Right renal cortex interstitium (tissue), 3 donors: Measurements from ENCODE around the gene MGAT4B. TPM values are rescaled to one million over a fixed set of nuclear protein-coding genes. Genes with fewer than 3 reads are reported as not detected.

ENCODE experiments used
- DNase-seq, 3 donors: peaks; one replicate each; pipeline ENCODE4 v3.0.0-alpha.2; 2013; ENCODE audit warnings: low read depth in 3 of 3, low spot score in 2 of 3
- polyA plus RNA-seq, 3 donors: library from polyadenylated mRNA; unstranded; fragments of 120-200 nt; gene quantifications; one replicate each; pipeline ENCODE4 v1.2.1, GENCODE V29; 2013; ENCODE audit not compliant: insufficient read length in 3 of 3

The MGAT4B gene
- polyA plus RNA-seq, 3 donors, result 171 to 187 (median 176) TPM

GRCh38 chr5:179749857-179750508 lies 56.7 kb downstream of the MGAT4B start:
- no peak for DNase-seq

- DNase-seq, result no peak
Measured at GRCh38 chr5:179747811-179748210, 58.9 kb downstream of the MGAT4B start.

Other genes starting within 250 kb of the MGAT4B start
- 1,000 to 10,000 TPM in 1 of 3 donors, 100 to 1,000 TPM in 2; 834 to 1,008 (median 916) TPM for gene HNRNPH1, start 183.2 kb downstream of the MGAT4B start, polyA plus RNA-seq
- under 1 TPM; 0.28 to 0.65 (median 0.33) TPM for gene CBY3, start 125.8 kb downstream of the MGAT4B start, polyA plus RNA-seq
- 100 to 1,000 TPM; 577 to 669 (median 627) TPM for gene CANX, start 107.9 kb downstream of the MGAT4B start, polyA plus RNA-seq
- 10 to 100 TPM; 35.6 to 39.5 (median 38.1) TPM for gene MAML1, start 74.0 kb downstream of the MGAT4B start, polyA plus RNA-seq
- gene LTC4S, start 12.9 kb downstream of the MGAT4B start, polyA plus RNA-seq, result 1 to 10 TPM; 2.0 to 2.6 (median 2.3) TPM
- 10 to 100 TPM; 85.1 to 96.5 (median 86.4) TPM for gene SQSTM1, start 14.0 kb upstream of the MGAT4B start, polyA plus RNA-seq
- 10 to 100 TPM; 27.2 to 29.8 (median 29.1) TPM for gene MRNIP, start 52.0 kb upstream of the MGAT4B start, polyA plus RNA-seq
- 10 to 100 TPM; 89.8 to 96.2 (median 92.6) TPM for gene TBC1D9B, start 101.0 kb upstream of the MGAT4B start, polyA plus RNA-seq